ENCODE results near the gene NFKBIL1.
"Not testable (repeated sequence)": the region's sequence is repeated elsewhere in the genome, so short reads cannot be mapped to it uniquely, and the experiment has no call there.

NFKBIL1 gene

GRCh38 chr6:31546958-31547726, at the start of gene NFKBIL1:
NFKBIL1 (plus strand) TSS chr6:31547608; CDS start chr6:31547695, 87 bp downstream.
- DNase-seq (ENCODE audit: low spot score): peak; percentile 97

- DNase-seq (ENCODE audit: low spot score): no peak
Observed at GRCh38 chr6:31498748-31499147, 48.7 kb upstream of the NFKBIL1 start.

GRCh38 chr6:31499648-31500047, 47.8 kb upstream of the NFKBIL1 start:
- DNase-seq (ENCODE audit: low spot score): not testable (repeated sequence)

GRCh38 chr6:31502586-31502985, 44.8 kb upstream of the NFKBIL1 start:
- DNase-seq (ENCODE audit: low spot score): no peak

- not testable (repeated sequence) for DNase-seq (ENCODE audit: low spot score)
Observed at GRCh38 chr6:31509036-31509435, 38.4 kb upstream of the NFKBIL1 start.

GRCh38 chr6:31510007-31510406, 37.4 kb upstream of the NFKBIL1 start:
- no peak for DNase-seq (ENCODE audit: low spot score)

- no peak for DNase-seq (ENCODE audit: low spot score)
Observed at GRCh38 chr6:31513456-31514165, 33.8 kb upstream of the NFKBIL1 start.

- DNase-seq (ENCODE audit: low spot score): no peak
Observed at GRCh38 chr6:31521835-31522234, 25.6 kb upstream of the NFKBIL1 start.

- no peak for DNase-seq (ENCODE audit: low spot score)
Observed at GRCh38 chr6:31525553-31525931, 21.9 kb upstream of the NFKBIL1 start.

GRCh38 chr6:31525932-31526591, 21.3 kb upstream of the NFKBIL1 start:
- DNase-seq (ENCODE audit: low spot score): no peak

- no peak for DNase-seq (ENCODE audit: low spot score)
Observed at GRCh38 chr6:31528307-31528777, 19.1 kb upstream of the NFKBIL1 start.

GRCh38 chr6:31528821-31529328, 18.5 kb upstream of the NFKBIL1 start, which contains the start of gene MCCD1:
MCCD1 (plus strand) TSS chr6:31528962; CDS start chr6:31529015, 53 bp downstream.
- no peak for DNase-seq (ENCODE audit: low spot score)

- DNase-seq (ENCODE audit: low spot score): no peak
Observed at GRCh38 chr6:31529329-31530150, 17.9 kb upstream of the NFKBIL1 start.

- DNase-seq (ENCODE audit: low spot score): no peak
Observed at GRCh38 chr6:31530659-31531058, 16.7 kb upstream of the NFKBIL1 start.

- DNase-seq (ENCODE audit: low spot score): no peak
Observed at GRCh38 chr6:31531162-31531561, 16.2 kb upstream of the NFKBIL1 start.

GRCh38 chr6:31531771-31532643, 15.4 kb upstream of the NFKBIL1 start:
- DNase-seq (ENCODE audit: low spot score): no peak

- no peak for DNase-seq (ENCODE audit: low spot score)
Observed at GRCh38 chr6:31532644-31533454, 14.6 kb upstream of the NFKBIL1 start.

GRCh38 chr6:31533455-31533841, 14.0 kb upstream of the NFKBIL1 start:
- no peak for DNase-seq (ENCODE audit: low spot score)

GRCh38 chr6:31534011-31534410, 13.4 kb upstream of the NFKBIL1 start:
- no peak for DNase-seq (ENCODE audit: low spot score)
